Measurements from ENCODE around the gene LARGE1.

LARGE1 gene

GRCh38 chr22:33456511-33456910 is 463.8 kb downstream of the LARGE1 start:
- no peak for ATAC-seq (ENCODE audit: insufficient read depth, low read depth)
- H4K20me1 ChIP-seq (ENCODE audit: insufficient read depth, low read length) = no peaks in the 10 kb centered on the region
- H3K9ac ChIP-seq (ENCODE audit: low read depth, low read length) = no peak overlapping the region
- H3K4me3 ChIP-seq (ENCODE audit: low read depth in 1 of 2, low read length in 2 of 2) = no peak overlapping the region
- no peaks in the 10 kb centered on the region for H3K9me3 ChIP-seq (ENCODE audit: insufficient read depth, low read length, severe bottlenecking)
- H3K27ac ChIP-seq (ENCODE audit: low read length) = no peak overlapping the region
- H3K27me3 ChIP-seq (ENCODE audit: insufficient read depth, low read length, poor library complexity) = no peaks in the 10 kb centered on the region
- no peak overlapping the region for H2AFZ ChIP-seq (ENCODE audit: low read depth, low read length)
- H3K4me2 ChIP-seq (ENCODE audit: insufficient read depth, low read length) = no peak overlapping the region
- no peaks in the 10 kb centered on the region for H3K4me1 ChIP-seq (ENCODE audit: insufficient read depth, low read length)
- no peaks in the 10 kb centered on the region for H3K79me2 ChIP-seq (ENCODE audit: insufficient read depth, low read length)
- no peak for TF ChIP-seq CTCF (IDR thresholded peaks at IDR 0.05; ENCODE audit: borderline replicate concordance, extremely low read depth, low read length, poor library complexity, severe bottlenecking)
- TF ChIP-seq EZH2 (IDR thresholded peaks at IDR 0.05; ENCODE audit: borderline replicate concordance, low read depth, low read length, severe bottlenecking) = no peak
- DNase-seq = no peak
- H3K36me3 ChIP-seq (ENCODE audit: insufficient read depth, low read length) = no peaks in the 10 kb centered on the region

- no peak overlapping the region for H2AFZ ChIP-seq (ENCODE audit: low read depth, low read length)
- DNase-seq = no peak
- no peak overlapping the region for H3K4me2 ChIP-seq (ENCODE audit: insufficient read depth, low read length)
- H3K4me1 ChIP-seq (ENCODE audit: insufficient read depth, low read length) = no peaks in the 10 kb centered on the region
- no peaks in the 10 kb centered on the region for H3K36me3 ChIP-seq (ENCODE audit: insufficient read depth, low read length)
- H3K9ac ChIP-seq (ENCODE audit: low read depth, low read length) = no peak overlapping the region
- ATAC-seq (ENCODE audit: insufficient read depth, low read depth) = no peak
- TF ChIP-seq EZH2 (IDR thresholded peaks at IDR 0.05; ENCODE audit: borderline replicate concordance, low read depth, low read length, severe bottlenecking) (no peak), CTCF (IDR thresholded peaks at IDR 0.05; ENCODE audit: borderline replicate concordance, extremely low read depth, low read length, poor library complexity, severe bottlenecking) (no peak)
- H3K79me2 ChIP-seq (ENCODE audit: insufficient read depth, low read length) = no peaks in the 10 kb centered on the region
- no peak overlapping the region for H3K4me3 ChIP-seq (ENCODE audit: low read depth in 1 of 2, low read length in 2 of 2)
- no peaks in the 10 kb centered on the region for H3K9me3 ChIP-seq (ENCODE audit: insufficient read depth, low read length, severe bottlenecking)
- no peaks in the 10 kb centered on the region for H4K20me1 ChIP-seq (ENCODE audit: insufficient read depth, low read length)
- no peaks in the 10 kb centered on the region for H3K27me3 ChIP-seq (ENCODE audit: insufficient read depth, low read length, poor library complexity)
- H3K27ac ChIP-seq (ENCODE audit: low read length) = no peak overlapping the region
These were observed 465.2 kb downstream of the LARGE1 start for GRCh38 chr22:33455036-33455435.

DNA sequence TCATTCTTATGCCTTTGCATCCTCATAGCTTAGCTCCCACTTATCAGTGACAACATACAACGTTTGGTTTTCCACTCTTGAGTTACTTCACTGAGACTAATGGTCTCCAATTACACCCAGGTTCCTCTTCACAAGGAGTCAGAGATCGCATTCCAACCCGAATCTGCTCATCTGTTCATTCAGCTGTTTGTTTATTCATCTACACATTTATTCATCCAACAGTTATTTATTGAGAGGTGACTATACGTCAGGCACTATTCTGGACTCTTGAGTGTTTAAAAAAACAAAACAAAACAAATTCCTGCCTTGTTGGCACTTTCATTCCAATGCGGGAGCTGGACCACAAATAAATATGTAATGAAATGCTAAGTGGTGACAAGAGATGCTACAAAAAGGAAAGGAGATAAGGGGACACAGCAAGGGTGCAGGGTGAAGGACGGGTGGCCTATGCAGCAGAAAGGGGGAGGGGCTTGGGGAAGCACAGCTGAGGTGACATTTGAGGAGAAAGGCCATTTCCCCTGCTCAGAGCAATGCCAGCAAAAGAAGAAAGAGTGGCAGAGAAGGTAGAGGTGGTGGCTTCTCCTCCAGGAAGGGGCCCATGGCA is 468.3 kb downstream of the LARGE1 start:
- ATAC-seq (ENCODE audit: insufficient read depth, low read depth) (no peak), DNase-seq (no peak)
- TF ChIP-seq CTCF (IDR thresholded peaks at IDR 0.05; ENCODE audit: borderline replicate concordance, extremely low read depth, low read length, poor library complexity, severe bottlenecking) (no peak), EZH2 (IDR thresholded peaks at IDR 0.05; ENCODE audit: borderline replicate concordance, low read depth, low read length, severe bottlenecking) (no peak)
- Histone ChIP-seq H3K9me3 (ENCODE audit: insufficient read depth, low read length, severe bottlenecking) (no peaks in the 10 kb centered on the region), H2AFZ (ENCODE audit: low read depth, low read length) (no peak overlapping the region), H3K36me3 (ENCODE audit: insufficient read depth, low read length) (no peaks in the 10 kb centered on the region), H3K4me3 (ENCODE audit: low read depth in 1 of 2, low read length in 2 of 2) (no peak overlapping the region), H3K4me2 (ENCODE audit: insufficient read depth, low read length) (no peak overlapping the region), H3K27me3 (ENCODE audit: insufficient read depth, low read length, poor library complexity) (no peaks in the 10 kb centered on the region), H3K27ac (ENCODE audit: low read length) (no peak overlapping the region), H3K79me2 (ENCODE audit: insufficient read depth, low read length) (no peaks in the 10 kb centered on the region), H3K4me1 (ENCODE audit: insufficient read depth, low read length) (no peaks in the 10 kb centered on the region), H4K20me1 (ENCODE audit: insufficient read depth, low read length) (no peaks in the 10 kb centered on the region), H3K9ac (ENCODE audit: low read depth, low read length) (no peak overlapping the region)

Data from DND-41 (cell line).